H1 (cell line): ENCODE data around the gene TUBB2B. TPM values are rescaled to one million over a fixed set of nuclear protein-coding genes. Genes with fewer than 3 reads are reported as not detected.

Experiments
- CTCF ChIA-PET: fragments of 300-600 bp; sonication (Branson Sonifier 250); formaldehyde crosslinking; loops from one replicate; lab custom pipeline; 2021; ENCODE audit not compliant: partially characterized antibody; lab: Charles Lee
- POLR2A ChIA-PET: fragments of 300-600 bp; sonication (Branson Sonifier 250); formaldehyde crosslinking; loops from one replicate; lab custom pipeline; 2021; ENCODE audit warnings: inconsistent platforms; ENCODE audit not compliant: partially characterized antibody; lab: Charles Lee
- DNase-seq, 2 experiments: peaks; one replicate each; pipeline versions ENCODE4 v3.0.0 to v3.0.0-alpha.2; 2010 to 2022; ENCODE audit warnings: low spot score in 2 of 2, low read depth in 1 of 2, mixed read lengths in 1 of 2
- FAIRE-seq: peaks from 2 replicates; lab custom pipeline; 2011; peaks lifted over from hg19 to GRCh38; lab: Jason Lieb, UNC
- H2AFZ ChIP-seq: 2 replicates; pipeline ENCODE4 v1.8.1; 2012; ENCODE audit warnings: low read length, inconsistent platforms
- H2AK5ac ChIP-seq: 2 replicates; pipeline ENCODE4 v1.6.1; 2013; ENCODE audit warnings: low read depth, low read length
- H2BK120ac ChIP-seq: replicated peaks from 2 replicates; pipeline ENCODE3; 2013; ENCODE audit warnings: low read depth, low read length, inconsistent platforms
- H2BK12ac ChIP-seq: 2 replicates; pipeline ENCODE4 v1.6.1; 2013; ENCODE audit warnings: low read depth, low read length
- H2BK15ac ChIP-seq: 2 replicates; pipeline ENCODE4 v1.6.1; 2013; ENCODE audit warnings: low read length
- H2BK20ac ChIP-seq: 2 replicates; pipeline ENCODE4 v1.6.1; 2013; ENCODE audit warnings: low read length
- H2BK5ac ChIP-seq: 2 replicates; pipeline ENCODE4 v1.6.1; 2013; ENCODE audit warnings: low read depth, low read length
- H3K14ac ChIP-seq: 2 replicates; pipeline ENCODE4 v1.6.1; 2013; ENCODE audit warnings: inconsistent platforms; ENCODE audit not compliant: insufficient read length
- H3K18ac ChIP-seq: 2 replicates; pipeline ENCODE4 v1.6.1; 2013; ENCODE audit warnings: low read length; ENCODE audit errors: extremely low read depth
- H3K23ac ChIP-seq: 2 replicates; pipeline ENCODE4 v1.6.1; 2013; ENCODE audit warnings: inconsistent platforms; ENCODE audit not compliant: insufficient read length
- H3K23me2 ChIP-seq: 2 replicates; pipeline ENCODE4 v1.6.1; 2013; ENCODE audit warnings: low read depth, low read length
- H3K27ac ChIP-seq: 2 replicates; pipeline ENCODE4 v1.6.1; 2011; ENCODE audit warnings: low read depth, low read length, inconsistent platforms
- H3K27me3 ChIP-seq, 4 experiments: replicated peaks in 1 of 4; 1 replicate in 1 of 4; 2 replicates in 3 of 4; pipeline versions ENCODE4 v1.6.1 to v1.8.1; 2011 to 2013; ENCODE audit warnings: low read length in 3 of 4, mild to moderate bottlenecking in 3 of 4, inconsistent platforms in 2 of 4, mixed read lengths in 2 of 4, moderate library complexity in 1 of 4; ENCODE audit not compliant: control insufficient read depth in 3 of 4, insufficient read depth in 3 of 4; ENCODE audit errors: extremely low read depth in 1 of 4
- H3K36me3 ChIP-seq, 4 experiments: 2 replicates each; pipeline versions ENCODE4 v1.6.1 to v1.8.1; 2011 to 2013; ENCODE audit warnings: mild to moderate bottlenecking in 4 of 4, low read length in 3 of 4, moderate library complexity in 2 of 4, control low read depth in 1 of 4, inconsistent platforms in 1 of 4; ENCODE audit not compliant: insufficient read depth in 4 of 4, control insufficient read depth in 2 of 4
- H3K4ac ChIP-seq: replicated peaks from 2 replicates; pipeline ENCODE3; 2013; ENCODE audit warnings: low read length, low read depth, mixed read lengths, inconsistent platforms; ENCODE audit not compliant: insufficient read length
- H3K4me1 ChIP-seq, 4 experiments: replicated peaks in 1 of 4; 1 replicate in 1 of 4; 2 replicates in 3 of 4; pipeline versions ENCODE4 v1.6.1 to v1.8.1; 2011 to 2013; ENCODE audit warnings: low read length in 3 of 4, inconsistent platforms in 2 of 4, mixed read lengths in 1 of 4; ENCODE audit not compliant: insufficient read depth in 4 of 4, control insufficient read depth in 3 of 4
- H3K4me2 ChIP-seq, 2 experiments: 2 replicates each; pipeline versions ENCODE4 v1.6.1 to v1.8.1; 2011 to 2013; ENCODE audit warnings: low read depth in 2 of 2, low read length in 2 of 2, control low read depth in 1 of 2, inconsistent platforms in 1 of 2, mild to moderate bottlenecking in 1 of 2; ENCODE audit not compliant: insufficient read depth in 1 of 2
- H3K4me3 ChIP-seq, 4 experiments: fragments of 200-600, 300-600 bp in 1 of 4; sonication (generic), shearing (Covaris generic), sonication (Bioruptor Twin) in 1 of 4; 2 replicates each; pipeline versions ENCODE4 v1.5.1 to v1.8.1; 2011 to 2016; ENCODE audit warnings: low read length in 4 of 4, low read depth in 3 of 4, control low read depth in 2 of 4, inconsistent platforms in 2 of 4, mild to moderate bottlenecking in 2 of 4, mixed read lengths in 1 of 4, moderate library complexity in 1 of 4; ENCODE audit not compliant: insufficient read depth in 2 of 4; ENCODE audit errors: extremely low read depth in 1 of 4
- H3K56ac ChIP-seq: replicated peaks from 2 replicates; pipeline ENCODE3; 2013; ENCODE audit warnings: low read depth, mild to moderate bottlenecking, mixed read lengths, low read length, inconsistent platforms; ENCODE audit not compliant: insufficient read length
- H3K79me1 ChIP-seq: 2 replicates; pipeline ENCODE4 v1.6.1; 2013; ENCODE audit warnings: low read depth, low read length, control low read depth
- H3K79me2 ChIP-seq, 2 experiments: 2 replicates each; pipeline versions ENCODE4 v1.6.1 to v1.8.1; 2012 to 2013; ENCODE audit warnings: low read length in 2 of 2, mild to moderate bottlenecking in 2 of 2, inconsistent platforms in 1 of 2; ENCODE audit not compliant: insufficient read depth in 2 of 2, control insufficient read depth in 1 of 2
- H3K9ac ChIP-seq, 4 experiments: replicated peaks in 1 of 4; 1 replicate in 1 of 4; 2 replicates in 3 of 4; pipeline versions ENCODE4 v1.6.1 to v1.8.1; 2011 to 2013; ENCODE audit warnings: low read depth in 3 of 4, low read length in 3 of 4, control low read depth in 2 of 4, mild to moderate bottlenecking in 2 of 4, moderate library complexity in 2 of 4, inconsistent platforms in 1 of 4; ENCODE audit errors: extremely low read depth in 1 of 4
- H3K9me3 ChIP-seq, 2 experiments: 2 replicates each; pipeline versions ENCODE4 v1.6.1 to v1.8.1; 2012 to 2013; ENCODE audit warnings: mild to moderate bottlenecking in 2 of 2, moderate library complexity in 2 of 2, control low read depth in 1 of 2, inconsistent platforms in 1 of 2, low read depth in 1 of 2, low read length in 1 of 2, mixed read lengths in 1 of 2; ENCODE audit not compliant: insufficient read depth in 2 of 2
- H4K20me1 ChIP-seq, 2 experiments: replicated peaks in 1 of 2; 2 replicates each; pipeline versions ENCODE3 to v1.8.1; 2011 to 2013; ENCODE audit warnings: inconsistent platforms in 2 of 2, low read length in 2 of 2, mild to moderate bottlenecking in 1 of 2; ENCODE audit not compliant: insufficient read depth in 2 of 2, control insufficient read depth in 1 of 2
- H4K5ac ChIP-seq: 2 replicates; pipeline ENCODE4 v1.6.1; 2013; ENCODE audit warnings: low read length, low read depth, mixed read lengths, inconsistent platforms; ENCODE audit not compliant: insufficient read length
- H4K8ac ChIP-seq: 2 replicates; pipeline ENCODE4 v1.8.0; 2013; ENCODE audit warnings: mild to moderate bottlenecking, moderate library complexity, low read length, inconsistent platforms; ENCODE audit not compliant: insufficient read depth; ENCODE audit errors: extremely low read depth
- H4K91ac ChIP-seq: replicated peaks from 2 replicates; pipeline ENCODE3; 2013; ENCODE audit warnings: low read length, mixed read lengths, inconsistent platforms; ENCODE audit not compliant: insufficient read length
- ATF2 ChIP-seq: IDR thresholded peaks from 2 replicates; pipeline ENCODE4 v1.6.1; 2012; ENCODE audit warnings: low read length, inconsistent platforms
- BCL11A ChIP-seq, 2 experiments: IDR thresholded peaks; one replicate each; pipeline ENCODE4 v1.6.1; 2011; ENCODE audit warnings: low read depth in 2 of 2, low read length in 2 of 2, mild to moderate bottlenecking in 2 of 2
- CBX5 ChIP-seq: fragments of 300-800, 300-1000 bp; sonication (generic); IDR thresholded peaks from 2 replicates; pipeline ENCODE4 v1.7.1; 2016; ENCODE audit warnings: antibody characterized with exemption, low read length, low read depth
- HDAC6 ChIP-seq: IDR thresholded peaks from one replicate; pipeline ENCODE4 v1.7.1; 2012; ENCODE audit warnings: low read depth, mild to moderate bottlenecking, inconsistent platforms, low read length, moderate library complexity
- KDM1A ChIP-seq: fragments of 200-600, 300-600 bp; sonication (generic); IDR thresholded peaks from 2 replicates; pipeline ENCODE4 v1.7.1; 2016; ENCODE audit warnings: mild to moderate bottlenecking, low read length, borderline replicate concordance
- MAX ChIP-seq: IDR thresholded peaks from 2 replicates; pipeline ENCODE4 v1.6.1; 2012; ENCODE audit warnings: inconsistent platforms
- RXRA ChIP-seq: IDR thresholded peaks from 2 replicates; pipeline ENCODE4 v1.6.1; 2011; ENCODE audit warnings: low read depth, mild to moderate bottlenecking, low read length, moderate library complexity; ENCODE audit not compliant: insufficient read depth
- SIN3A ChIP-seq, 2 experiments: IDR thresholded peaks in 1 of 2; conservative IDR thresholded peaks in 1 of 2; 2 replicates each; pipeline ENCODE4 v1.6.1; 2011 to 2012; ENCODE audit warnings: low read length in 2 of 2, improper control_type of control experiment in 1 of 2, low read depth in 1 of 2, mild to moderate bottlenecking in 1 of 2
- SP1 ChIP-seq: IDR thresholded peaks from 2 replicates; pipeline ENCODE4 v1.6.1; 2011; ENCODE audit warnings: low read depth, low read length
- WGBS, 2 experiments: shearing (Covaris generic) in 1 of 2; methylation state at CpG; one replicate each; pipeline versions ENCODE4 v1.1.6 to v1.1.7; 2013 to 2015; ENCODE audit warnings: low lambda C conversion rate in 2 of 2, mixed read lengths in 2 of 2, inconsistent platforms in 1 of 2, low coverage in 1 of 2, missing lambda C conversion rate in 1 of 2; ENCODE audit not compliant: insufficient replicate concordance in 2 of 2, insufficient coverage in 1 of 2, insufficient read length in 1 of 2; ENCODE audit errors: extremely low coverage in 1 of 2, missing lambda C conversion rate in 1 of 2; 5-methylcytosine and 5-hydroxymethylcytosine counted together
- polyA plus RNA-seq, 7 experiments: library from polyadenylated mRNA; depleted of rRNA in 3 of 7; stranded (reverse) in 5 of 7; unstranded in 2 of 7; fragments of >200 nt in 5 of 7; fragments of 200-250 nt in 2 of 7; gene quantifications; 1 replicate in 5 of 7; 2 replicates in 1 of 7; 4 replicates in 1 of 7; pipeline versions ENCODE4 v1.2.1 to v1.2.3, GENCODE V29; 2011 to 2013; ENCODE audit warnings: missing spikeins in 2 of 7, mixed read lengths in 2 of 7
- total RNA-seq: library from RNA; stranded (reverse); fragmentation: NEBNext Ultra II Directional; extraction: Animal tissue kit (Norgen Biotek cat#: 25700); gene quantifications from 2 replicates; pipeline ENCODE4 v1.2.1, GENCODE V29; 2021

TUBB2B gene
- total and polyA plus RNA-seq, 2 of the 8 experiments (the other 6 are each of a cell fraction or from before 2014, with no cell fraction given): 612 to 722 TPM

DNA sequence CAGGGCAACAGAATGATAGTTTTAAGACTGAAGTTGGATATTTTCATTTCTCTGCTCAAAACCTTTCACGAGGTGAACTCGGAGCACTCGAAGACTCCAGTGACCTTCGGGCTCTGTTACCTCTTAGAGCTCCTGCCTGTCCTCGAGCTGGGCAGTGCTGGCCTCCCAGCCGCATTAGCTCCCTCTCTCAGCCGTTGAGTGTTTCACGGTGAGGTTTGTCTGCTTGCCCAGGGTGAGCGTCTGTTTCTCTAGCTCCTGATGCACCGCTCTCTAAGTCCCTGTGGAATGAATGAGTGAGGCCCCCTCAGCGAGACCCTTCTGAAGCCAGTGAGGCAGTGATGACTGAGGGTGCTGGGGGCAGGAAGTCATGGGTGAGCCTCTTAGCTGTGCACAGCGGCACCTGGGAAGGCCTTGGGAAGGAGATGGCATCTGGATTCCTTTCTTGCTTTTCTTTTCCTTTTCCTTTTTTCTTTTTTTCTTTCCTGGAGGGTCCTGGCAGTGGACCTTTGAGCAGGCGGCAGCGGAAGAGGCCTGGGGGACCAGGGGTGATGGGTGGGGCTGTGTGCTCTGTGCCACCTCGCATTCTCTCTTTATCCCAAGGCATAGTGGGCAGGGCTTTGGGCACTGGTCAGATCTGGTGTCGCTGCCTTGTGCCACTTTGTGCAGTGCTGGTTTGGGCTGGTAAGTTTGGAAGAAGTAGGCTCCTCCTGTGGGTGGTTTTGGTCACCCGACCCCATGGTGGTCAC, 33.5 kb upstream of the TUBB2B start:
- FAIRE-seq (no peak), DNase-seq (no peak)
- no peak overlapping the region; the same call in 1 of the 2 replicates for H3K18ac ChIP-seq
- no peak overlapping the region for H3K56ac ChIP-seq
- no peak overlapping the region for H3K27ac ChIP-seq
- H3K4ac ChIP-seq: no peak overlapping the region
- peak overlapping the region; percentile 34 to 80; a peak in 2 of 4 replicates for H3K4me2 ChIP-seq
- H3K4me1 ChIP-seq: peaks cover 3 to 9% (median 7%) of the 10 kb centered on the region in 4 experiments; a peak in 4 of 7 replicates
- peaks cover 7% of the 10 kb centered on the region; the same call in 1 of the 2 replicates for H3K23me2 ChIP-seq
- no peak overlapping the region for H3K14ac ChIP-seq
- no peak overlapping the region for H3K23ac ChIP-seq
- H2BK12ac ChIP-seq: no peak overlapping the region
- H2BK20ac ChIP-seq: no peak overlapping the region
- no peak overlapping the region for H3K9ac ChIP-seq
- WGBS, 2 experiments: 85% methylated on average over 17 of the region's 17 CpGs; no CpG with 5 or more reads in 1 of the 2 experiments
- no peak overlapping the region for H2BK15ac ChIP-seq
- no peak overlapping the region for H4K91ac ChIP-seq
- no peak overlapping the region for H2BK120ac ChIP-seq
- H3K79me2 ChIP-seq: peaks cover 8 to 57% of the 10 kb centered on the region in 2 experiments; a peak in 3 of 4 replicates
- H4K20me1 ChIP-seq: peaks cover 13 to 34% of the 10 kb centered on the region in 2 experiments
- H3K4me3 ChIP-seq: peak overlapping the region in 1 of 4 experiments; percentile 29; a peak in 2 of 8 replicates
- H2AFZ ChIP-seq: no peak overlapping the region
- peaks cover 22% of the 10 kb centered on the region for H3K79me1 ChIP-seq
- no peak overlapping the region for H2BK5ac ChIP-seq
- H3K36me3 ChIP-seq: peaks cover 6 to 21% (median 13%) of the 10 kb centered on the region in 4 experiments; a peak in 7 of 8 replicates
- ChIA-PET CTCF (interaction anchor here (0.5 to 4.4 kb wide), 12 partner anchors 9 to 717 kb away, joined by 3 to 23 read pairs (median 4); no protein-coding TSS in a partner anchor), POLR2A (interaction anchor here (0.9 to 2.8 kb wide), 4 partner anchors 11 to 31 kb away, joined by 3 to 14 read pairs (median 4); no protein-coding TSS in a partner anchor)
- H4K5ac ChIP-seq: no peak overlapping the region
- no peaks in the 10 kb centered on the region for H3K9me3 ChIP-seq
- no peaks in the 10 kb centered on the region for H3K27me3 ChIP-seq
- no peak overlapping the region for H4K8ac ChIP-seq
- H2AK5ac ChIP-seq: 0 out of 2 replicates have a peak overlapping the region, but pooled peaks have one; percentile 39
- TF ChIP-seq MAX (no peak), ATF2 (no peak), SP1 (no peak), CBX5 (no peak), RXRA (no peak), KDM1A (no peak), BCL11A (IDR thresholded peaks at IDR 0.05; ENCODE audit: low read depth in 2 of 2, low read length in 2 of 2) (no peak), HDAC6 (no peak), SIN3A (conservative IDR thresholded peaks at IDR 0.05 in 1 of 2, IDR thresholded peaks at IDR 0.05 in 1 of 2; ENCODE audit: low read depth in 1 of 2, low read length in 2 of 2) (no peak)
